Endodermal cell (in vitro differentiated cells): Measurements from ENCODE around the gene ZBTB7C. TPM values are rescaled to one million over a fixed set of nuclear protein-coding genes. Genes with fewer than 3 reads are reported as not detected.

Experiments
- DNase-seq: peaks from one replicate; pipeline ENCODE4 v3.0.0-alpha.2; 2017
- H3K27ac ChIP-seq: 2 replicates; pipeline ENCODE4 v1.5.1; 2013; ENCODE audit warnings: mild to moderate bottlenecking, low read depth, low read length, moderate library complexity
- H3K27me3 ChIP-seq: 2 replicates; pipeline ENCODE4 v1.6.1; 2013; ENCODE audit warnings: mild to moderate bottlenecking, low read length, moderate library complexity; ENCODE audit not compliant: insufficient read depth, control insufficient read depth, poor library complexity, severe bottlenecking
- H3K36me3 ChIP-seq: 2 replicates; pipeline ENCODE4 v1.7.0; 2013; ENCODE audit warnings: mild to moderate bottlenecking, low read length, moderate library complexity; ENCODE audit not compliant: control insufficient read depth, insufficient read depth
- H3K4me1 ChIP-seq: one replicate; pipeline ENCODE4 v1.7.0; 2013; ENCODE audit warnings: low read length; ENCODE audit not compliant: control insufficient read depth, insufficient read depth
- H3K4me3 ChIP-seq: 2 replicates; pipeline ENCODE4 v1.5.1; 2013; ENCODE audit warnings: mild to moderate bottlenecking, low read length, moderate library complexity
- H3K9ac ChIP-seq: 2 replicates; pipeline ENCODE4 v1.6.1; 2013; ENCODE audit warnings: mild to moderate bottlenecking, low read length, moderate library complexity; ENCODE audit not compliant: poor library complexity, severe bottlenecking; ENCODE audit errors: extremely low read depth
- H3K9me3 ChIP-seq: 2 replicates; pipeline ENCODE4 v1.6.1; 2013; ENCODE audit warnings: mild to moderate bottlenecking, low read length, moderate library complexity; ENCODE audit not compliant: control insufficient read depth
- H3K27ac Mint-ChIP-seq: 2 replicates; pipeline ENCODE4 v1.8.0; 2020; ENCODE audit warnings: mixed read lengths
- H3K27me3 Mint-ChIP-seq: 2 replicates; pipeline ENCODE4 v1.8.0; 2021; ENCODE audit warnings: mild to moderate bottlenecking, mixed read lengths; ENCODE audit not compliant: insufficient read depth
- H3K36me3 Mint-ChIP-seq: 2 replicates; pipeline ENCODE4 v1.8.0; 2020; ENCODE audit warnings: low read depth, mixed read lengths
- H3K4me1 Mint-ChIP-seq: 2 replicates; pipeline ENCODE4 v1.8.0; 2020; ENCODE audit warnings: mixed read lengths
- H3K4me3 Mint-ChIP-seq: 2 replicates; pipeline ENCODE4 v1.8.0; 2020; ENCODE audit warnings: mild to moderate bottlenecking, moderate library complexity, mixed read lengths
- H3K9me3 Mint-ChIP-seq: 2 replicates; pipeline ENCODE4 v1.8.0; 2020; ENCODE audit warnings: mild to moderate bottlenecking, mixed read lengths
- WGBS, 2 experiments: methylation state at CpG; one replicate each; pipeline versions ENCODE4 v1.1.5 to v1.1.7; 2013; ENCODE audit warnings: missing lambda C conversion rate in 2 of 2, mixed read lengths in 1 of 2; ENCODE audit not compliant: insufficient coverage in 1 of 2, insufficient read length in 1 of 2; 5-methylcytosine and 5-hydroxymethylcytosine counted together
- total RNA-seq, 2 donors: library from RNA; stranded (reverse); fragmentation: NEBNext Ultra II Directional in 1 of 2; extraction: Animal tissue kit (Norgen Biotek cat#: 25700) in 1 of 2; gene quantifications; 2 replicates in 1 of 2; 3 replicates in 1 of 2; pipeline ENCODE4 v1.2.1, GENCODE V29; 2021
- TF ChIP-seq, protein P1 (sequence below): fragments of 200-600 bp; sonication (generic); conservative IDR thresholded peaks from 2 replicates; pipeline ENCODE4 v1.5.0; 2021; ENCODE audit warnings: antibody characterized with exemption, mild to moderate bottlenecking

ZBTB7C gene
- total RNA-seq, 2 donors from 2014 or later, result 0.31 to 0.62 TPM

DNA sequence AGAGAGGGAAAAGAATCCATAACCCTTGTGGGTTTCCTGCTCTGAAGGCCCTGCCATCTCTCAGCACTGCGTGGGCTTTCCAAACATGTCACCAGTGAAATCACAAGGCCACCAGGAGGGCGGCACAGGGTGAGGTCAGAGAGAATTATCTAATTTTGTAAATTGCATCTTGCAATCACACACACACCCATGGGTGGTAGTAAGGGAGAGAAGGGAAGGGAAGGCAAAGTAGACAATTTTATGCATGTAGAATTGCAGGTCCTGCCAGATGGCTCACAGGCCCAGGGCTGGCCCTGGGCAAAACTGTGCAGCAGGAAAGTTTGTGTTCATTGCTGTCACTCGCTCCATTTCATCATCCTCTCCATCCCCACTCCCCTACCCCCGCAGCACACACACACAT lies 21.0 kb upstream of the ZBTB7C start:
- DNase-seq, result no peak
- Mint-ChIP-seq H3K9me3 (no peaks in the 10 kb centered on the region), H3K27me3 (peaks cover 49% of the 10 kb centered on the region), H3K36me3 (no peaks in the 10 kb centered on the region), H3K4me3 (no peak overlapping the region), H3K4me1 (no peaks in the 10 kb centered on the region), H3K27ac (no peak overlapping the region)
- Histone ChIP-seq H3K36me3 (no peaks in the 10 kb centered on the region), H3K9me3 (no peaks in the 10 kb centered on the region), H3K4me1 (no peaks in the 10 kb centered on the region), H3K4me3 (no peak overlapping the region), H3K9ac (no peak overlapping the region), H3K27me3 (peaks cover 11% of the 10 kb centered on the region), H3K27ac (no peak overlapping the region)
- WGBS, 2 experiments, result 75 to 85% methylated on average over 2 to 3 of the region's 4 CpGs
- TF ChIP-seq, protein P1, sequence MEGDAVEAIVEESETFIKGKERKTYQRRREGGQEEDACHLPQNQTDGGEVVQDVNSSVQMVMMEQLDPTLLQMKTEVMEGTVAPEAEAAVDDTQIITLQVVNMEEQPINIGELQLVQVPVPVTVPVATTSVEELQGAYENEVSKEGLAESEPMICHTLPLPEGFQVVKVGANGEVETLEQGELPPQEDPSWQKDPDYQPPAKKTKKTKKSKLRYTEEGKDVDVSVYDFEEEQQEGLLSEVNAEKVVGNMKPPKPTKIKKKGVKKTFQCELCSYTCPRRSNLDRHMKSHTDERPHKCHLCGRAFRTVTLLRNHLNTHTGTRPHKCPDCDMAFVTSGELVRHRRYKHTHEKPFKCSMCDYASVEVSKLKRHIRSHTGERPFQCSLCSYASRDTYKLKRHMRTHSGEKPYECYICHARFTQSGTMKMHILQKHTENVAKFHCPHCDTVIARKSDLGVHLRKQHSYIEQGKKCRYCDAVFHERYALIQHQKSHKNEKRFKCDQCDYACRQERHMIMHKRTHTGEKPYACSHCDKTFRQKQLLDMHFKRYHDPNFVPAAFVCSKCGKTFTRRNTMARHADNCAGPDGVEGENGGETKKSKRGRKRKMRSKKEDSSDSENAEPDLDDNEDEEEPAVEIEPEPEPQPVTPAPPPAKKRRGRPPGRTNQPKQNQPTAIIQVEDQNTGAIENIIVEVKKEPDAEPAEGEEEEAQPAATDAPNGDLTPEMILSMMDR, result no peak

DNA sequence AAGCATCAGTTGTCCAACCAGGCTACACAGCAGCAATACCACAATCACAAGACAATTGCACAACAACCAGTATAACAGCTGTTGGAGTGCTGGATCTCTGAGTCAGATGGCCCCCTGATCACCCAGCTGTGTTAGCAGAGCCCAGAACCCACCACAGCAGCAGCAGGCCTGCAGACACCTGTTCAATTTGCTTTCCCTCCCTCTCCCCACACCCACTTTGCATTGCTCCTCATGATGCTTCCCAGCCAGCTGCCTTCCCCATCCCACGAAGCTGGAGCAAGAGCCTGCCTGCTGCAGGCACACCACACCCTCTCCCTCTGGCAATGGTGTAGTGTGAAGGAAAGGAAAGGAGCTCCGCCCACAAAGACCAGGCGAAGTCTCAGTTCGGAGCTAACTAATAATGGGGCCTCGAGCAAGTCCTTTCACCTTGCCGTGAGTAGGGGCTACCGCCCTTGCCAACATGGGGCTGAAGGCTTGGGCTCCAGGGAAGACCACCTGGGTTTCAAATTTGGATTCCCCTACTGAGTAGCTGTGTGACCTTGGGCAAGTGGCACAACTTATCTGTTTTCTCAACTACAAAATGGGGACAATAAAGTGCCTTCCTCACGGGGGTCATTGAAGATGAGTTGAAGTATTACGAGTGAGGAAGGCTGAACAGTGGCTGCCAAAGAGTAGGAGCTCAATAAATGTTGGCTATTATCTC lies 19.4 kb upstream of the ZBTB7C start:
- Mint-ChIP-seq H3K4me1 (no peaks in the 10 kb centered on the region), H3K4me3 (no peak overlapping the region), H3K27me3 (peaks cover 58% of the 10 kb centered on the region), H3K9me3 (no peaks in the 10 kb centered on the region), H3K27ac (no peak overlapping the region), H3K36me3 (no peaks in the 10 kb centered on the region)
- Histone ChIP-seq H3K4me1 (no peaks in the 10 kb centered on the region), H3K4me3 (no peak overlapping the region), H3K9me3 (no peaks in the 10 kb centered on the region), H3K9ac (no peak overlapping the region), H3K36me3 (no peaks in the 10 kb centered on the region), H3K27ac (no peak overlapping the region), H3K27me3 (peaks cover 26% of the 10 kb centered on the region)
- DNase-seq, result no peak
- 83 to 85% methylated on average over 5 to 9 of the region's 9 CpGs for WGBS, 2 experiments
- TF ChIP-seq, protein P1, result no peak

DNA sequence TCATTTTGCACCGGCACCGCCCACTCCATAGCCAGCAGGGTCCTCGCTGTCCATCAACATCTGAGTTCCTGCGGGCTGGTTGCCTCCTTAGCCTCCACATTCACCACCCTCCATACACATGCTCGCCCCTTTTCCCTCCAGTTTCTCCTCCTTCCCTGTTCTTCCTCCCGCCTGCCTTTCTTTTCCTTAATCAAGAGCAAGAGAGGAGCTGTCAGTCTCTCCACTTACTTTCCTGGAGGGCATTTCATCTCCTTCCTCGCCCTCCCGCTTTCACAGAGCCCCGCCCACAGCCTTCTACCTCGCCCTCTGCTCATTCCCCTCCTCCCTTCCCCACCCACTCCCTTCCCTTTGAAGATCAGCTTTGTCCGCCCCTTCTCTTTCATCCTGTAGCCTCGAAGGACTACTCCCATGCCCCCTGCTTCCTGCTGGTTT lies 13.8 kb upstream of the ZBTB7C start:
- Mint-ChIP-seq H3K36me3 (no peaks in the 10 kb centered on the region), H3K27me3 (peaks cover 57% of the 10 kb centered on the region), H3K4me1 (peaks cover 3% of the 10 kb centered on the region), H3K9me3 (no peaks in the 10 kb centered on the region), H3K4me3 (peak overlapping the region; percentile 34), H3K27ac (no peak overlapping the region)
- H3K9ac ChIP-seq, result no peak overlapping the region
- no peaks in the 10 kb centered on the region for H3K4me1 ChIP-seq
- H3K4me3 ChIP-seq, result peak overlapping the region; percentile 68
- peaks cover 36% of the 10 kb centered on the region for H3K27me3 ChIP-seq
- H3K36me3 ChIP-seq, result no peaks in the 10 kb centered on the region
- 4 to 11% methylated on average over 10 to 12 of the region's 12 CpGs for WGBS, 2 experiments
- TF ChIP-seq, protein P1, result no peak
- peak; percentile 79 for DNase-seq
- H3K9me3 ChIP-seq, result no peaks in the 10 kb centered on the region
- no peak overlapping the region for H3K27ac ChIP-seq
